AG10803 (cell line): ENCODE data around the gene LRCH2.

Source experiments
- DNase-seq: peaks from one replicate; pipeline ENCODE4 v3.0.0; 2010; ENCODE audit warnings: low read depth
- H3K4me3 ChIP-seq: 2 replicates; pipeline ENCODE4 v1.5.1; 2011; ENCODE audit warnings: mild to moderate bottlenecking, low read length, control low read depth
- CTCF ChIP-seq: conservative IDR thresholded peaks from 2 replicates; pipeline ENCODE4 v1.5.1; 2011; ENCODE audit warnings: mild to moderate bottlenecking, low read length, control low read depth, inconsistent platforms

LRCH2 gene

GRCh38 chrX:115233497-115234455, at the start of gene LRCH2:
LRCH2 (minus strand) TSS chrX:115234096; CDS start chrX:115234041, 55 bp downstream.
- TF ChIP-seq CTCF: no peak
- H3K4me3 ChIP-seq: peak within 1 kb of the TSS; percentile 72
- DNase-seq: peak; percentile 21

GRCh38 chrX:115269051-115269683, 35.3 kb upstream of the LRCH2 start:
- DNase-seq: no peak
- TF ChIP-seq CTCF: no peak
- H3K4me3 ChIP-seq: no peak overlapping the region

GRCh38 chrX:115268421-115268820, 34.5 kb upstream of the LRCH2 start:
- H3K4me3 ChIP-seq: no peak overlapping the region
- peak; percentile 36 for TF ChIP-seq CTCF
- no peak for DNase-seq

- DNase-seq: no peak
- TF ChIP-seq CTCF: no peak
- H3K4me3 ChIP-seq: no peak overlapping the region
These were observed 32.4 kb upstream of the LRCH2 start for GRCh38 chrX:115266300-115266699.

- H3K4me3 ChIP-seq: no peak overlapping the region
- no peak for DNase-seq
These were observed 30.1 kb upstream of the LRCH2 start for GRCh38 chrX:115264009-115264408.

GRCh38 chrX:115261148-115261547, 27.3 kb upstream of the LRCH2 start:
- TF ChIP-seq CTCF: no peak
- no peak overlapping the region for H3K4me3 ChIP-seq
- DNase-seq: no peak

More at GRCh38 chrX:115264009-115264408, 30.1 kb upstream of the LRCH2 start:
- no peak for TF ChIP-seq CTCF
